Measurements from ENCODE around the gene SKAP1. TPM values are rescaled to one million over a fixed set of nuclear protein-coding genes. Genes with fewer than 3 reads are reported as not detected.
A peak's percentile ranks its signal among the peaks of the same experiment; 100 is the strongest.

SKAP1 gene
- polyA plus RNA-seq, 10 donors = 0.34 to 5.4 (median 0.46) TPM; not detected in 2

- no peak for DNase-seq
These were observed 281.8 kb downstream of the SKAP1 start for GRCh38 chr17:48148029-48148770.

- no peak for DNase-seq
These were observed 284.8 kb downstream of the SKAP1 start for GRCh38 chr17:48144976-48145798.

DNA sequence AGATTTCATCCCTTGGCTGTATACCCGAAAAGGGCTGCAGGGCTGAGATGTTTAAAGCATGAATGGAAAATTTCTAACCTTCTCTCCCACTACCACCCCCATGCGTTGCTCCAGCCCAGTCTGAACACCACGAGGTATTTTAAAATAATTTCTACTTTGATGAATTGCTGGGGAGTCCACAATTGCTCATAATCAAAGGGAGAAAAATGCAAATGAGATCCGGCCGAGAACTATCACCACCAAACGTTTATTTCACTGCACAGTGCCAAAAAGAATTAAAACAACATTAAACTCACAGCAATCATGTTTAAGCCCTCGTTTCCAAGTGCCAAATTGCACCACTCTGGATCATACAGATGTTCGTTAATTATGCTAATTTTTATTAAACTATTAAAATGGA is 285.8 kb downstream of the SKAP1 start:
- DNase-seq = no peak

- DNase-seq = no peak
These were observed 286.4 kb downstream of the SKAP1 start for GRCh38 chr17:48143629-48144028.

DNA sequence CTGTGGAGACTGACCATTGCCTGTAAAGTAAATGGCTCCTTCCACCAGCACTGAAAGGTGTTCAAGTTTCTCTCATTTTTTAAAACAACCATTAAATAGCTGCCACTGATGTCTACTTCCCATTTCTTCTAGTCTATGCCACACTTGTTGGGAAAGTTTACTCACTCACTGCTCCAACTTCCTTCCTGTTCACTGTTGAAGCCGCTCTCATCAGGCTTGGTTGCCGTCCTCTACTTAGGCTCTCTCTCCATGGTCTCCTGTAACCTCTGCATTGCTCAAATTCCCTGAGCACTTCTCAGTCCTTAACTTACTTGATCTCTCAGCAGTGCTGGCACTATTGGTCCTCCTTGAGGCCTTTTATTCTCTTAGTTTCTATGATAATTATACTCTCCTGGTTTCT is 290.1 kb downstream of the SKAP1 start:
- DNase-seq = no peak

DNA sequence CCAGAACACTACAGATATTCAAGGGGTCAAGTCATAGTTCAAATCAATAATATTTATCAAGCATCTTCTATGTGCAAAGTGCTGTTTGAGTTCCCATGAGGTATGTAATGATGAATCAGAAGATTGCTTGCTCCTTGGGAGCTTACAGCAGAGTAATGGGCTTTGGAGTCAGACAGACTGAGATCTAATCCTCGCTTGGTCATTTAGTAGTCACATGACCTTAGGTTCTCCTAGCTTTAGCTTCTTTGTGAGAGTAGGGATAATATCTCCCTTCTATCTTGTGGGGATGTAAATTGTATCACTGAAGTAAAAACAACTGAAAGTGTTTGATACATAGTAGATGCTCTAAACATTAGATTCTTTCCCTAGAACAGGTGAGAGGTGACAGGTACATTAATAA is 292.4 kb downstream of the SKAP1 start:
- no peak for DNase-seq

GRCh38 chr17:48134912-48135480 is 295.0 kb downstream of the SKAP1 start:
- DNase-seq = no peak

DNA sequence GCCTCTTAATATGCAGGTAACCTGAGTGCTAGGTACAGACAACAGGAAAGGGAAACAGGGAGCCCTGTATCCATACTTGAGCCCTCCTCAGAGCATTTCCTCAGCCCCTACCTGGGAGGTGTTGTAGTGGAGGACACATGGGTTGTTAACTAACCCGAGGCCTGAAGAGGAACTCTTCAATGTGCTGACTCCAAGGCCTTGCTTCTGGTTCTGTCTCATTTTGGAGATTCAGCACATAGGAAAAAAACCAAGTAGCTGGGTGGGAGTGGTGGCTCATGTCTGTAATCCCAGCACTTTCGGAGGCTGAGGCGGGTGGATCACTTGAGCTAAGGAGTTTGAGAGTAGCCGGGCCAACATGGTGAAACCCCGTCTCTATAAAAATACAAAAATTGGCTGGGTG is 297.6 kb downstream of the SKAP1 start:
- no peak for DNase-seq

DNA sequence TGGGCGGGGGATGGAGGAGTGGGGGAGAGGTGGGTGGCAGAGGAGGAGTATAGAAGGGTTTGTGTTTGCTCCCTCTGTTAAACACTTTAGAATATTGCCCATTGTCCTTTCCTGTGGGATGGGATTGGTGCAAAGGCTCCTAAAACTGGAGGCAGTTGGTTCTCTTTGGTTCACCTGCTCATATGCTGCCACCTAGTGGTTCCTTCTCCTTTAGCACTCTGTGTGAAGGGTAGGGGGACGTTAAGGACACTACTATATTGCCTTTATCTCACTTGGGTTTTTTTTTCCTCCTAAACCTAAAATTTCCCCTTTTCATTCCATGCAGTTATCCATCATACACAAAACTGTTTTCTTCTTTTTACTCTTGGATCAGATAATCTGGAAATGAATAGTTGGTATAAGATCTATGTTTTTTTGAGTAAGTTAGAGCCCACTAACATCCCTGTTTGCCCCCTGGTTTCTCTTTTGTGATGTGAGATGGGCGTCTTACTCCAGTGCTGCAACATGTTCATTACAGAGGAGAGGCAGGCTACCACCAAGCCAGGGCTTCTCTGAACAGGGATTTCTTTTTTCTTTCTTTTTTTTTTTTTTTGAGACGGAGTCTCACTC is 298.7 kb downstream of the SKAP1 start:
- peak; percentile 60 to 81 (median 79) for DNase-seq

DNA sequence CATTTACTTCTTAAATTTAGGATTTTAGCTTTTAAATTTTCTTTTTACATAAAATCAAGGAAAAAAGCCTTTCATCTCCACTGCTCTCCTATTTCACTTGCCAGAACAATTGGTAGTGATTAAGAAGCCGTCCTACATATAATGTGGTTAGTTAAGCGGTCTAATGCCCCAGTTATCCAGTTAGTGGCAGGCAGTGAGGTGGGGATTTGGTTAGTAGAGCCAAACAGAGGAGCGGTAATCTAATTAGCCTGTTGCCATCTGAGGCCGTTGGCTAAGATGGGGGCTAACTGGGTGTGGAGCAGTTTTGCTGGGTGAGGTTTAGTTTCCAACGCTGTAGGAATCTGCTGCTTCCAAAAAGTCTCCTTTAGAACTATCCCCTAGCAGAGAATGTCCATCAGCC is 300.0 kb downstream of the SKAP1 start:
- no peak for DNase-seq

- DNase-seq = no peak
These were observed 301.6 kb downstream of the SKAP1 start for GRCh38 chr17:48128400-48128799.

- DNase-seq = no peak
These were observed 302.5 kb downstream of the SKAP1 start for GRCh38 chr17:48127371-48128051.

GRCh38 chr17:48126532-48126850 is 303.5 kb downstream of the SKAP1 start:
- DNase-seq = peak in 2 of 3 donors; percentile 17 to 54

GRCh38 chr17:48125829-48126531 is 304.0 kb downstream of the SKAP1 start:
- no peak for DNase-seq

GRCh38 chr17:48123776-48124388 is 306.1 kb downstream of the SKAP1 start:
- no peak for DNase-seq

DNA sequence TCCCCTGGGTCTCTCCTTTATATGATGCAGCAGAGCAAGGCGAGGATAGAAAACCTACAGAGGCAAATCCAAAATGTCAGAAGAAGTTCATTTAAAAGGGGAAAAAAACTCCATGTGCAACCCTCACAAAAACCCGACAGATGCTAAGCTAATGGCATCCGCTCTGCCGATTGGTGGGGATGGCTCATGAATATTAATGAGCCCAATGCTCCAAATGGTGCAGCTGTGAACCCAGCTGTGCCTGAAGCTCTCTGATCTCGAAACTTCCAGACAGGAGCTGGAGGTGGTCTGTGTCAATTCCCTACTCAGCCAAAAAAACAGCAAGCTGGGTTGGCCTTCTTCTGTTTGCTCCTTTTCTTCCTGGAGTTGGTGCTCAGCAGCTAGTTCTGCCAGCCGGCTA is 306.9 kb downstream of the SKAP1 start:
- DNase-seq = no peak

DNA sequence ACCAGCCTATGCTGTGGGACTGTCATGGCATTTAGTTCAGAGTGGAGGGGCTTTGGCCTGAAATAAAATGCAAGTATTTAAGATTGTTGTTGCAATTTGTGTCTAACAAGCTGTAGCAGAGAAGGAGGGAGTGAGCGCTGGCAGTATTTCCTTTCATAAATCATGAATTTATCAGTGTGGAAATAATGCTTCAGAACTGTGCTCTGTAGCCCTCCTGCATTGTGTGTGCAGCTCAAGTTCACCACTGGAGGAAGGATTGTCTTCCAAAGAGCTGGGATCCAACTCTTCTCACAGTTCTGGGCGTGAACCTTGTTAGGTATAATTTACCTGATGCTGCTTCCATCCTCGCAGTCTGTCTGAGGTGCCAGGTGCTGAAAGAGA is 307.4 kb downstream of the SKAP1 start:
- DNase-seq = no peak

DNA sequence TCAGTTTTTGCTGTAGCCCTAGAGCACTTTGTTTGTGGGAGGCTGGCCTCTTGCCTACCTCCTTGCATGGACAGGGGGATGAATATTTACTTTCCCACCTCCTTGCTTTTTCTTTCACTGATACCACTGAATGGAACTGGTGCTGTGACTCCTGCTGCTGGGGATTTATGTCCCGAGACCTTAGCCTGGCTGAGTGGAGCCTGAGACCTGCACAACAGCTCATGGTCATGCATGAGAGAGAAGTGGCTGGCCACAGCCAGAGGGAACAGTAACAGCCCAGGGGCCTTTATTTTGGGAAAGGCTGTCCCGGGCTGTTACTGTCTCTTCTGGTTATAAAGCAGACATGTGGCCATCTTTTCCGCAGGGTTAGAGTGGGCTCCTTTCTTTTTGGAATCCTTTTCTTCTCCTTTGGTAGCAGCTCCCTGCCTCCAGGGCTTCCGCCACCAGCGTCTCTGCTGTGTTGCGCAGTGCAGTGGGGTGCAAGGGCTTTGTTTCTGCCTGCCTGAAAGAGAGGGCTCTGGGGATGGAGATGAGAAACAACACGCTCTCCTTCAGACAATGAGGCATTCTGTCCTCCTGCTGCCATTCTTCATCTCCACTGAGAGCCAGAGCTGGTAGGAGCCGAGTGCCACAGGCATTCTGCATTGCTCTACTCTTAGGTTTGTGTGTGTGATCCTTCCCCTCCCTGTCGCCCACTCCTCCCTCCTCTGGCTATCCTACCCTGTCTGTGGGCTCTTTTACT is 307.9 kb downstream of the SKAP1 start:
- no peak for DNase-seq

DNA sequence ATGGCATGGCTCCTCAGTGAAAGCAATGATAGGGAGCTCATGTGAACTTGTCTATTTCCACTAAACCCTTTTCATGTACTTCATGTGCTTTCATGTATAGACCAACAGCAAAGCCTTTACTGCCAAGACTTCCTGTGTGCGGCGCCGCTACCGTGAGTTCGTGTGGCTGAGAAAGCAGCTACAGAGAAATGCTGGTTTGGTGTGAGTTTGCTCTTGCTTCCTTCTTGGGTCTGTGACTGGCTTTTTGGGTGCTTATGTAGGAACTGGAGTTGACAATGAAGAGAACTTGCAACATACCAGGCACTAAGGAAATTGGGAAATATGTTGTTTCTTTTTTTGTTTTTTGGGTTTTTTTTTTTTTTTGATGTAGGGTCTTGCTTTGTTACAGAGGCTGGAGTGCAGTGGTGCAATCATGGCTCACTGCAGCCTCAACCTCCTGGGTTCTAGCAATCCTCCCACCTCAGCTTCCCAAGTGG is 316.8 kb downstream of the SKAP1 start:
- peak in 1 of 3 donors; percentile 24 for DNase-seq

DNA sequence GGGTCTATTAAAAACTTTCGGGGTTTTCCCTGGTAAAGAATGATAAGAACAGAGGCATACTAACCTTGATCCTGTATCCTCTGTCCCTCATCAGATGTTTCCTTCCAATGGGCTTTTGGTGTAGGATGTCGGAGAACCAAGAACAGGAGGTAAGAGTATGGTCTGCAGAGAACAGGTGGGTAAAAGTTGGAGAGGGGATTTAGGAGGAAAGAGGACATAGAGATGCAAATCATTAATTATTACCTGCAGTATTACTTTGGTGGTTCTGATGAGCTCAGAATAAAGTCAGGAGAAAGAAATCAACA is 318.1 kb downstream of the SKAP1 start:
- no peak for DNase-seq

Measured in muscle of back (tissue), 11 donors.